MV-4-11 (cell line): Measurements from ENCODE around the gene SPSB1.
A peak's percentile ranks its signal among the peaks of the same experiment; 100 is the strongest.

Experiments
- DNase-seq: peaks from one replicate; lab custom pipeline; 2025; lab: John Stamatoyannopoulos, UW

The SPSB1 gene

DNA sequence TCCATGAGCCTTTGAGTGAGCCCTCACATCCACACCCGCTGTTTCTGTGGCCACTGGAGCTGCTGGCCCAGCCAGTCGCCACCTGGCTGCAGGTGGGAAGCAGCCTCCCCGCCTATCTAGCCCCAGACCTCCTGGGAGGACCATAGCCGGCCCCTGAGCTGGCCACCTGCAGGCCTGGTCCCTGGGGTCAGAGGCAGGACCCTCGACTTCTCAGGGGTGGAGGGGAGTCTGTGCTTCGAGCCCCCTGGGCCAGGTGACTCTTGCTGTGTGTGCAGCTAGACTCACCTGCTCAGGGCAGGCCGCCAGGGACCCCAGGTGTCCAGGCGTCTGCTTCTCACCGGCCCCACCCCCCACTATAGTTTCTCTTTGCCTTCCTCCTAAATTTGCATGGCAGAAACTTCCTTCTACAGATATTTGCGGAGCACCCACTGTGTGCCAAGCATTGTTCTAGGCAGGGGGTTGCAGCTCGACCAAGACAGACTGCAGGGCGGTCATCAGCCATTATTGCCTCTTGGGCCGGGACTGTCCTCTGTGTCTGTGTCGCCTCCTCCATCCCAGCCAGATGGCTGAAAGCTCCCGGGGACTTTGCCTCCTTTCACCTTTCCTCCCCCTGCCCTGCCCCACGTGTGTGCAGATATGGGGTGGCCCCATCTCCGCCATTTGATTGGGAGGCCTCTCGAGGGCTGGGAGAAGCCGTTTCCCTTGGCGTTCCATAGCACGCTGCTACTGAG lies 27.3 kb downstream of the SPSB1 start:
- DNase-seq, result no peak

DNA sequence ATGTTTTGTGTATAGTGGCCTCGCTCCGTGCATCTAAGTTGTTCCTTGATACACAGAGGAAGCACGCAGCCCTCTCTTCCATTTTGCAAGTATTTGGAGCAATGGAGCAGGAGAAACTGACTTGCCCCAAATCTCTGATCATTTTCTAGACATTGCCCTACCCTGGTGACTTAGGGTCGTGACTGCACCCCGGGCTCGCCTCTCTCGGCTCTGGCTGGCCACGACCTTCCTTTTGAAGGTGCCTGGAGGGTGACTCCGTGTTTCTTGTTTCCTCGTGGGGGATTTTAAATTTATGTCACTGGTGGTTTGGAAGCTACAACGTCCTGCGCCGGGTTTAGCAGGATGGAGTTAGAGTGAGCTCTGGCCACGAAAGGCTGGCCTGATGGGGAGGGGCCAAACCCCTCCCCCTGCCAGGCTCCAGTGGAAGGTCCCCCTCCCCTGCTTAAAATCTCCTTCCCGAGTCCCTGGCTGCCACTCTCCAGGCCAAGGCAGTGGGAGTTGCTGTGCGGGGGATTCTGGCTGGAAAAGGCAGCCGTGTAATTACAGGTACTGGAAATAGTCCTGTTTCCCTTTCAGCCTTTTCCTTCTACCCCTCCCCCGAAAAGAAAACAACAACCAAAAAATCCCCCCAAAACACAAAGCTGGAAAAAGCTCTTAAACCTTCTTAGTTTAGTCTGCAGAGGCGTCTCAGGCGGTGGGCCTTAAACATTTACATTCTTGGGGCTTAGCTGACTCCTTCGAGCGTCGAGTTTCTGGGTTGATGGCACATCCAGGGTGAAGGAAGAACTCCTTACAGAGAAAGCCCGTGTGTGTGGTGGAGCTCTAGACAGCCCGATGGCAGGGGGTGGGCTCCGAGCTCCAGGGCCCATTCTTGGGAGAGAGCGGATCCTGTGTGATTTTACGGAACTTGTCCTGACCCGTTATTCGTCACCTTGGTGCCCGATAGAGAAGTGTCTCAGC lies 28.1 kb downstream of the SPSB1 start:
- no peak for DNase-seq

DNA sequence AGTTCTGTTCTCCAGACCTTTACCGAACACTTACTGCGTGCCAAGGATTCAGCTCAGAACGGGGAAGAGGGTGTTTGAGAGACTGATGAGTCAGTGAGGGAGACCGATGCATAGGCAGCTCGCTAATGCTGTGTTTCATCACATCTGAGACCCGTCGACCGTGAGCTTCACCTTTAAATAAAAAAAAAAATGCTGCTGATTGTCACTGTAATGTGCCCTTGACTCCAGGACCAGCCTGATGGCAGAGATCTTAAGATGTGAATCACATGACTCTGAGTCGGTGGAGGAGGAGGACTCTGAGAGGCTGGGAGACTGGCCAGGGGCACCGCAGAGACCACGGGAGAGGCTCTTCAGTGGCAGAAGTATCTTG lies 28.8 kb downstream of the SPSB1 start:
- peak; percentile 46 for DNase-seq

DNA sequence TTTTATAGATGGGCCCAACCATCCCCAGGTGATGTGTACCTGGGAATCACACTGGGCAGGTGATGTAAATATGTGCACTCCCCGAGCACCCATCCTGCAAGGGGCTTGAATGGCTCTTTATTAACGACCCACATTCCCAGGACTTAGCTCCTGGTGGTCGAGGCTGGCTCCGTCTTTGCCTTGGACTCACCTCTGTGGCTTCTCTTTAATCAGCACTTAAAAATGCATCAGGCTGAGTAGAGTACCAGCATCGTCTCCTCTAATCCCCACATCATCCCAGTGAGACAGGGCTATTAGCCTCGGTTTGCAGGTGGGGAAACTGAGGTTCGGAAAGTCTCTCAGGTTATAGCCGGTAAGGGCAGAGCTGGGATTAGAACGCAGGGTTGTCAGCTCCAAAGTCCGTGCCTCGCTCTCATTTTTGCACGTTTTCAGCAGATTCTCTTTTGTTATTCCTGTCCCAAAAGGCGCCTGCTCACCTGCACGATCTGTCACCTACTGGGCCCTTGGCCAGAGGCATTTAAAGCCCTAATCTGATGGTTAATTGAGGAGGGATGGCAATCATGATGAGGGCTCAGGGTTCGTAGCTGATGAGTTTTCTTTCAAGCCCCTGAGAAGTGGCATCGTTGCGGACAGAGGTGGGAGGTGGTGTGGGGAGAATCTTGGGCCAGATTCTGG lies 29.4 kb downstream of the SPSB1 start:
- no peak for DNase-seq

DNA sequence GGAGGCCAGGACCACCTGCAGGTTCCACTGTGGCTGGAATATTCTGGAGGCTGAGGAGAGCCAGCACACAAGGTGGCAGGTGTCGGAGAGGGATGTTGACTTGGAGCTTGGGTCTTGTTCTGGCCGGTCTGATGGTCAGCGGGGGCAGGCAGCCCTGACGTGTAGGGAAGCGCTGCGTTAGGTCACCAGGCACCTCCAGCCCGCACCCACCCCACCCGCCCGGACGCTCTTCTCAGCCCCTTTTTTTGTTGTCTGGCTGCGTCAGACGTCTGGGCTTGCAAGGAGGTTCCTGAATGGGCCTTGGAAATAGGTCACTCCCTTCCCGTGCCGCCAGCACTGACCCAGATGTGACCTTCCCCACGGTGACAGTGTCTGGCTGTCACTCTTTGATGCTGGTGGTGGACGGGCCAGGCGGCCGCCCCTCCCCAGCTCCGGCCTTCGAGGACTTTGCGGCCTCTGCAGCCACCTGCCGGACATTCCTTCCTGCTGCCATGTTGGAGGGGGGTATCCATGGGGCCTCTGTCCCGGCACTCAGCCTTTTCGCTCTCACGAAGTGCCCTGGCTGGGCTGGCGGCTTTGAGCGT lies 30.1 kb downstream of the SPSB1 start:
- no peak for DNase-seq

DNA sequence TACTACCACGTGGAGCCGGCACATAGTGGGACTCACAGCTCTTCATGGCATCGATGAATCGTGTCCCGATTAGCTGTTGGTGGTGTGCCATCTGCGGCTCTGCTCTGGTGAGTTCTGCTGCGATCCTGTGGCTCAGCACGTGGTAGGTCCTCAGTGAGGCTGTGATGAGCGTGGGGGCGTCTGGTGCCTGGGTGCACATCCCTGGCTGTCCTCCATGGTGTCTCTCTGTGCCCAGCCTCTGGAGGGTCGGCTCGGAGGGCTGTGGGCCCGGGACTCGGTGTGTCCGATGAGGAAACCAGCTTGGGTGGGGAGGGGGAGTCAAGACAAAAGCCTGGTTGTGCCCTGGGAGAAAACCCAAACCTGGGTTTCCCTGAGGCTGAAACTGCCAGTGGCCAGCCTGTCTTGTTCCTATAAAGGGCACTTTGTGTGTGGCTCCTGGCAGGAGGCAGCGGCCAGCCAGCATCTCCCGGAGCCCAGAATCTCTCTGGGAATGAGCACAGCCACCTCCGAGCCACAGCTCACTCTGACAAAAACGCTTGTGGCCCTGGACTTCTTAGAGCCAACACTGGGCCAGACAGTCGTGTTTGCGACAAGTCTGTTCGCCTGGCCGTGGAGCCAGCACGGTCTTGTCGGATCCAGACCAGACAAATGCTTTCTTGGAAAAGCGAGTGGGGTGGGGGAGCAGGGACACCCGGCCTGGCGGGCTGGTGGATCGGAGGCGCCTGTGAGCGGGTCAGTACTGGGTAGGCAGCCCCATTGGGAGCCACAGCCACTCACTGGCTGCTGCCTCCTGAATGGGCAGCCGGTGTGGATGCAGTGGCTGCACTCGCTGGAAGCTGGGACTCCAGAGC lies 31.8 kb downstream of the SPSB1 start:
- DNase-seq, result no peak

DNA sequence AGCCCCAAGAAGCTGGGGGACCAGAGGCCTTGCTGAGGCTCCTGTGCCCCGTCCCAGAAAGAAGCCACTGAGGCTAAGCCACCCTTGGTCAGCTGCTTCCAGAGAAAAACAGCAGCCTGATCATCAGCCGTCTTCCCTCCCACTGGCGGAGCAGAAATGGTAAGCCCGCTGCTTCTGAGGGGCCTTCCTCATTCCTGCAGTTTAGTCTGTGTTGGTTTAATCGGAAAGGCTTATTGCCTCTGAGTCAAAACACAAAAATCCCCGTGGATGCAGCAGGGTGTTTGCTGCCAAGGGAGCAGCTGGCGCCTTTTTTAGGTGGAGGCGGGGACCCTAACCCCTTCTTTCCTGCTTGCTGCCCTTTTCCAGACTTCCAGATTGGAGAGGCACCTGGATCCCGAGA lies 33.9 kb downstream of the SPSB1 start:
- no peak for DNase-seq

DNA sequence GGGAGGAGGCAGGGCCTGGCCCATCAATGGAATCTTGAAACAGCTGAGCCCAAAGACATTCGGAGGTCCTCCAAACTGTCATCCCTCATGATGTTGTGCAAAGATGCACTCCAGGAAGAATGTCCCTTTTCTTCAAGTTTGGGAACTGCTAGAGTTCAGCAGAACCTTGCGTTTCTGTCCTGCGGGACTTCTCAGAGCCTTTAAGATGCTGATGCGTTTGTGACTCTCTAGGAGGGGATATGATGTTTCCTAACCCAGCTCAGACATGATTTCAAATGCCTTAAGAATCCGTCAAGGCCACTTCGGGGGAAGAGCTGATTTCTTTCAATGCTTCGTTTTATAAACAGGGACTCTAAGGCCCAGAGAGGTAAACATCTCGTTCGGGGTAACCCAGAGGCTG lies 35.5 kb downstream of the SPSB1 start:
- no peak for DNase-seq

DNA sequence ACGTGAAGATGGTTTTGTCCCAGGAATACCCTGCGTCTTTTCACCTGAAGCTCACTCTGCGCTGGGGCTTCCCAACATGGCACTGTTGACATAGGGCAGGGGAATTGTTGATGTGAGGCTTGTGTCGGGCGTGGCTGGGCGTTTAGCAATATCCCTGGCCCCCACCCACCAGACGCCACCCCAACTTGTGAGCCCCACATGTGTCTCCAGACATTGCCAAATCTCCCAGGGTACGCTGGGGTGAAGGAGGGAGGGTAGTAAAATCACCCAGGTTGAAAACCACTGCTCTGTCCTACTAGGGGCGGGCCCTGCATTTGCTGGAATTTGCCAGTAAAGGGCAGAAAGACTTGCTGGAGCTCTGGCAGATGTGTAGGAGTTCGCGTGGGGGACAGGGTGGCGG lies 36.0 kb downstream of the SPSB1 start:
- no peak for DNase-seq

DNA sequence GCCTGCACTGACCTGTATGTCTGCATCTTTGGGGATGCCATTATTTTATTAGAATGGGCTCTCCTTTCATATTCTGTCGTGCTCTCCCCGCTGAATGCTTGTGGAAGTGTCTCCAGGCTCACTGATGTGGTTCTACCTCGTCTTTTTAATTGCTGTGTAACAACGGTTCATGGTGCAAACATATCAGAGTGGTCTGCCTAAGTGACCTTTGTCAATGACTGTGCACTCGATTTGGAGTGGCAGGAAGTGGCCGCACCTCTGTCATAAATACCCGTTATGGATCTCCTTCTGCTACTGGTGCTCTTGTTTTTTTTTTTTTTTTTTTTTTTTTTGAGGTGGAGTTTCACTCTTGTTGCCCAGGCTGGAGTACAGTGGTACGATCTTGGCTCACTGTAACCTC lies 38.3 kb downstream of the SPSB1 start:
- no peak for DNase-seq

DNA sequence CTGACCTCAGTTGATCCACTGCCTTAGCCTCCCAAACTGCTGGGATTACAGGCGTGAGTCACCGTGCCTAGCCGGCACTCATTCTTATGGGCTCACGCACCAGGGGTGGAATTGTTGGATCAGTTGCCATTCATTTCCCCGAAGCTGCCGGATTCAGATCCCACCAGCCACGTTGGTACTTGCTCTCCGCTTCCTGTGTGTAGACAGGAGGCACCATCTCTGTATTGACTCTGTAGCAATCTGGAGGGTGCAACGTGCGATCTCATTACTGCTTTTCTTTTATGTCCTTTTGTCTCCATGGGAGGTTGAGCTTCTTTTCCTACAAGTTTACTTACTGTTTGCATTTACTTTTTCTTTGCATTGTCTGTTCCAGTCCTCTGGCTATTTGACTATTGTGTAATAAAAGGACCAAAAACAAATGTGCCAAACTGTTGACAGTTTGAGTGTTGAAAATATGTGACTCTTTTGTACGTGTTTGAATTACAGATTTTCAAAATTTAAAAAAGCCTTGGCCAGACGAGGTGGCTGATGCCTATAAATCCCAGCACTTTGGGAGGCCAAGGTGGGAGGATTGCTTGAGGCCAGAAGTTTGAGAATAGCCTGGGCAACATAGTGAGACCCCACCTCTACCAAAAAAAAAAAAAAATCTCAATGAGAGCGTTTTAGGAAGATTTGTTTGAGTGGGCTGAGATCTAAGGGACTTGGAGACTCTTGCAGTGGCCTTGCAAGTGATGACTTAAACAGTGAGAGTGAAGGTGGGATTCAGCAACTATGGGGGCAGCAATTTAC lies 39.1 kb downstream of the SPSB1 start:
- no peak for DNase-seq

DNA sequence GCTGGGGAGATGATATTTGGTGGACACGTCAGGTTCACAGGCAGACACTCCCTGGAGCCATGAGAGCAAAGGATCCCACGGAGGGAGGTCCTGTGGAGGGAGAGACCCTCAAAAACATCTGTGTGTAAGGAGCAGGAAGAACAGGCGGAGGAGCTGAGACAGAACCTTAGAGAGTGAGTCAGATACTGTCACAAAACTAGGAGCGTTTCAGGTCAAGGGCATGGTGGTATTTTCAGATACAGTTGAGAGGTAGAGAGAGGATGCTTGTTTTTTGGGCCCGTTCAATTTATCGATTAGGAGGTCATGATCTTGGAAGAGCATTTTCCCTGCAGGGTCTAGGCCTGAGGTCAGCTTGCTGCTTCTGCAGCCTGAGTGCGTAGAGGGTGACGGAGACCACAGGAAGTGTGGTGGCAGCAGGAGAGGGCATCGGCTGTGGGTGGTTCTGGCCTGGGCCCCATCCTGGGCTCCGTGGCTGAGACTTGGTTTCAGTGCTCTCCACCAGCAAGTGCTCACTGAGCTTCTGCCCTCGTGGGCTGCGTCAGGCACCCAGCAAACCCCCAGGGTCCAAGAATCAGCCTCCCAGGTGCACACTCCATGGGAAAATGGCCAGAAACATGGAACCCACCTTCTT lies 39.9 kb downstream of the SPSB1 start:
- DNase-seq, result no peak

DNA sequence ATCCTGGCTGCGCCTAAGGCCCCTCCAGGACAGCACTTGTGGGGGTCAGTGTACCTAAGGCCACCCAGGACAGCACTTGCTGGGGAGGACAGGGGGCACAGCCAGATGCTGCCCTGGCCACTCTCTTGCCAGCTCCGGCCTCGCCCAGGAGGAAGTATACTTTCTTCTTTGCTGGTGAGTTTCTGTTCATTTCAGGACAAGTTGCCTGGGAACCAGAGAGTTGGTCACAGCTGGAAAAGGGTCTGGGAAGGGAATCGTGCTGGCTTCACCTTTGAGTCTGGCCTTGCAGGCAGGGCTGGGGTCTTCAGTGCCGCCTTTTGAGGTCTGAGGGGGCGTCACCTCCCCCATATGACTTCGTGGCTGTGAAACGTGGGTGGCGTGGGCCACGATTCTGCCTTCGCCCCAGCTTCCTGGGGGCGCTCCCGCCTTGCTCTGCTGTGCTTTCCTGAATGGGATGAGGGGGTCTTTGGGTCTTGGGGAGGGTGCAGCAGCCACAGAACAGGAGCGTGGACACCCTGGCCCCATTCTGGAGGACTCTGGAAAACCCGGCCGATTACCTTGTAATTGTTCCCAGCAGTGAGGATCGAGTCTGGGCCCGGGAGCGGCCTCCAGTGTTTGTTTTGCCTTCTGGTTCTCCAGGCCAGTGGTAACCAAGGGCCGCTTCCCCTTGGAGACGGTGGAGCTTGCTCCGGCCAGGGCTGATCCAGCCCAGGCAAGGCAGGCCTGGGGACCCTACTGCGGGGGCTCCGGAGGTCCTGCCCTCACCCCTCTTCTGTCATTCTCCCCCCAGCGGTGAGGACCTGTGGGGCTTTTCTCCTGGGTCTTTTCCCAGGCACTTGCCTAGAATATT lies 45.9 kb downstream of the SPSB1 start:
- DNase-seq, result no peak

DNA sequence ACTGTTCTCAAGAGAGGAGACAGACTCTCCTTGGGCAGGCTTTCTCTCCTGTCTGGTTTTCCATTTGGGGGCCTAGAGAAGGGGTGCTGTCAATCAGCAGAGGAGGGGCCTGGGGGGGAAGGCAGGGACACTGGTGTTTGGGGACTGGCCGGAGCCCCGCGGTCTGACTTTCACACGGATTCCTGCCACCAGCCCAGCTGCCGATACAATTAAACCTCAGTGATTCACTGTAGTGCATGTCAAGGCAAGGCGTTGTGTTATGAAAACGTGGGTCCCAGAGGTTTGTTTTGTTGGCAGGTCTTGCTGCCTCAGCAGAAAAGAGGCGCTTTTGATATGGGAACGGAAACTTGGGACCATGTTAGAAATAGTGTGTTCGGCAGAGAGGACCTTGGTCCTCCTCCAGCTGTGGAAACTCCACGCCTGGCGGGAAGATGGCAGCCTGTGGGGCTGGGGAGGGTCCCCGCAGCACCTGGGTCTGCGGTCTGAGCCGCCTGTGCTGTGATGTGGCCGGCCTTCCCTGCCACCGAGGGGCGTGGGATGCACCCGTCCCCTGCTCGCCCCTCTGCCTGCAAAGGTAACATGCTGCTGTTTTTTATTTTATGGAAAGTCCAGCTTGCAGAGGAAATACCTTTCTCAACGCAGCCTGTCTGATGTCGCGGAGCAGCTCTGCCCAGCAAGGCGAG lies 47.6 kb downstream of the SPSB1 start:
- no peak for DNase-seq

DNA sequence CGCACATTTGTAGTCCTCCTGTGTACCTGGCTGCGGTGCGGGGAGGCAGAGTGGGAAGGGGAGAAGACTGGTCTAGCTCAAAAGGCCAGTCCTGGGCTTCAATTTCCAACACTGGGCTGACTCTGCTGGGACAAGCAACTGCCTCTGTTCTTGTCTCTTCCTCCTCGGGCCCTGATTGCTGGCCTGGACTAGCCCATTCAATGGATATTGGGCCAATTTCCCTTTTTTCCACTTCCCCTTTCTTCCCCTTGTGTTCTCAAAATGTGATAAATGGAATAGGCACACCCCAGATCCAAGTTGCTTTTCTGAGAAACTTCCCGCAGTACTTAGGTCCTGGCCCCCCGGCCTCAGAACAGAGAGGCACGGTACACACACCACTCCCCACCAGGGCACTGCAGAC lies 48.2 kb downstream of the SPSB1 start:
- peak; percentile 59 for DNase-seq

DNA sequence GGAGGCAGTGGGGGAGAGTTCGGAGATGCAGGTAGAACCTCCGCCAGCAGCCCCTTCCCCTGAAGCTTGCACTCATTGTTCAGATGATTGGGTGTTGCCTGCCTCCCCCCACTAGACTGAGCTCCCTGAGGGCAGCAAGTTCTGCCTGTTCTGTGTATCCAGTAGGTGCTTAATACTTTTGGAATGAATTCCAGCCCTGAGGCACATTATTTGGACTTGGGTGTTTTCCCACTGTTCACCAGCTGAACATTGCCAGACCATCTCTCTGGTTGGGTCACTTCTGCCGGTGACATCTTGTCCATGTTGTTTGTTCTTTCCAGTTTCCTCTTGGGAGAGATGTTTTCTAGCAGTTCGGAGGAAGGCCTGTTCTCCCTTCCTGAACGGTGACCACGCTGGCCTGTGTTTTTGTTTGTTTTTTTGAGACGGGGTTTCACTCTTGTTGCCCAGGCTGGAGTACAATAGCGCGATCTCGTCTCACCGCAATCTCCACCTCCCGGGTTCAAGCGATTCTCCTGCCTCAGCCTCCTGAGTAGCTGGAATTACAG lies 48.7 kb downstream of the SPSB1 start:
- no peak for DNase-seq

DNA sequence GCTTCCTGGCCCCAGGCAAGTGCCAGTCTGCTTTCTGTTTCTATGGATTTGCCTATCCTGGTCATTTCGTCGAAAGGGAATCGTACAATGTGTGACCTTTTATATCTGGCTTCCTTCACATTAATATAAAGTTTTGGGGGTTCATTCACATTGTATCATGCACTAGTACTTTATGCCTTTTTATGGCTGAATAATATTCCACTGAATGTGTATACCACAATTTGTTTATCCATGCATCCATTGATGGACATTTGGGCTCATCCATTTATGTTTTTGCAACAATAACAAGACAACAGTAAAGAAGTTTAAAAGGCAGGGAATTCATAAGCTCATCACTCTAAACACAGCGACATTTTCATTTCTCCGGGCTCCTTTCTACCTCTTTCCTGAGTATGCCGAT lies 50.6 kb downstream of the SPSB1 start:
- no peak for DNase-seq

DNA sequence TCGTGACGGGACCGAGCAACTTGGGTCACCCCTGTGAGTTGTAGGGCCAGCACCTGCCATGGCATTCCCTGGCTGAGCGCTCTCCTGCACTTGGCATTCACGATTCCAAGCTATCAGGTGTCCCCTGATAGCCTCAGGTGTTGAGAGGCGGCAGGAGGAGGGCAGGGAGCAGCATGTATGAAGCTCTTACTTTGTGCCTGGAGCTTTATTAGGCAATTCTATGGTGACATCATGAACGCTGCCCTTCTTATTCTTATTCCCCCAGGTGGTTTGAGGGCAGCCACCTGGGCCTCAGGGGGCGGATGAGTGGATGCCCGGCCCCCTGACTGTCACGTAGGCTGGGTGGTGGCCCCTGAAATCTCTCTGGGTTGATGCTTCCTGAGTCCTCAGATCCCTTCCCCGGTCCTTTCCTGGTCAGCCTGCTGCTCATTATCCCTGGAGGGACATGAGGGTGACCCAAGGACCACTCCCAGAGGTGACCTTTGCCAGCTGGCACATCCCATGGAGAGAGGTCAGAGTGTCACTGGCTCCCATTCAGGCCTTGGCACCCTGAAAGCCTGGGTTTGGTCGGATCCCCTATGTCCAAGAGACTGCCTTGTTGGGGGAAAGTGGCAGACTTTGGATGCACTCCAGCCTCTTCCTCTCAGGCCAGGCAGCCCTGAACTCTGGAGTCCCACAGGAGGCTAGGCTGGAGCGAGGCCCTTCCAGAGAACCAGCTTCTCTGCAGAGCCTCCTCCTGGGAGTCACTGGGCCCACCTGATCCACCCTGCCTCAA lies 51.9 kb downstream of the SPSB1 start:
- no peak for DNase-seq
